GM19452 (cell line): Measurements from ENCODE around the gene CCDC27.
"Not testable (repeated sequence)": the region's sequence is repeated elsewhere in the genome, so short reads cannot be mapped to it uniquely, and the experiment has no call there.

Experiments
- ATAC-seq: cut with Tn5 transposase; IDR thresholded peaks from one replicate; pipeline ENCODE4 v1.9.1; 2021; ENCODE audit not compliant: unreplicated experiment

CCDC27 gene

GRCh38 chr1:3735027-3735681, 17.1 kb upstream of the CCDC27 start:
- no peak for ATAC-seq

GRCh38 chr1:3735688-3736087, 16.6 kb upstream of the CCDC27 start:
- ATAC-seq: no peak

- ATAC-seq: no peak
Observed at GRCh38 chr1:3736131-3736561, 16.1 kb upstream of the CCDC27 start.

GRCh38 chr1:3736708-3737107, 15.5 kb upstream of the CCDC27 start:
- no peak for ATAC-seq

- no peak for ATAC-seq
Observed at GRCh38 chr1:3738943-3739342, 13.3 kb upstream of the CCDC27 start.

GRCh38 chr1:3740042-3740441, 12.2 kb upstream of the CCDC27 start:
- no peak for ATAC-seq

- ATAC-seq: no peak
Observed at GRCh38 chr1:3740752-3741151, 11.5 kb upstream of the CCDC27 start.

GRCh38 chr1:3741566-3742438, 10.4 kb upstream of the CCDC27 start:
- no peak for ATAC-seq

- ATAC-seq: no peak
Observed at GRCh38 chr1:3742439-3743298, 9.6 kb upstream of the CCDC27 start.

- ATAC-seq: no peak
Observed at GRCh38 chr1:3743421-3743820, 8.8 kb upstream of the CCDC27 start.

GRCh38 chr1:3743826-3744225, 8.4 kb upstream of the CCDC27 start:
- ATAC-seq: no peak

- no peak for ATAC-seq
Observed at GRCh38 chr1:3744646-3745045, 7.6 kb upstream of the CCDC27 start.

GRCh38 chr1:3745071-3745470, 7.2 kb upstream of the CCDC27 start:
- no peak for ATAC-seq

- no peak for ATAC-seq
Observed at GRCh38 chr1:3745590-3746381, 6.5 kb upstream of the CCDC27 start.

GRCh38 chr1:3746389-3746829, 5.8 kb upstream of the CCDC27 start:
- no peak for ATAC-seq

GRCh38 chr1:3746830-3747521, 5.3 kb upstream of the CCDC27 start:
- ATAC-seq: peak; percentile 83

- ATAC-seq: no peak
Observed at GRCh38 chr1:3747522-3747848, 4.8 kb upstream of the CCDC27 start.

- ATAC-seq: no peak
Observed at GRCh38 chr1:3747903-3748302, 4.3 kb upstream of the CCDC27 start.

- not testable (repeated sequence) for ATAC-seq
Observed at GRCh38 chr1:3748316-3748900, 3.8 kb upstream of the CCDC27 start.

GRCh38 chr1:3749512-3749911, 2.7 kb upstream of the CCDC27 start:
- no peak for ATAC-seq
